Stimulated activated CD4-positive, alpha-beta T cell treated with anti-CD3 and anti-CD28 coated beads, Interleukin-1b, Interleukin-23, amount 100 ng/mL, for 4 hours (primary cell): ENCODE measurements around the gene SCUBE3.

Experiments used
- DNase-seq, 2 donors: peaks; one replicate each; pipeline ENCODE4 v3.0.0-alpha.2; 2020; ENCODE audit warnings: low read depth in 2 of 2

SCUBE3 gene

DNA sequence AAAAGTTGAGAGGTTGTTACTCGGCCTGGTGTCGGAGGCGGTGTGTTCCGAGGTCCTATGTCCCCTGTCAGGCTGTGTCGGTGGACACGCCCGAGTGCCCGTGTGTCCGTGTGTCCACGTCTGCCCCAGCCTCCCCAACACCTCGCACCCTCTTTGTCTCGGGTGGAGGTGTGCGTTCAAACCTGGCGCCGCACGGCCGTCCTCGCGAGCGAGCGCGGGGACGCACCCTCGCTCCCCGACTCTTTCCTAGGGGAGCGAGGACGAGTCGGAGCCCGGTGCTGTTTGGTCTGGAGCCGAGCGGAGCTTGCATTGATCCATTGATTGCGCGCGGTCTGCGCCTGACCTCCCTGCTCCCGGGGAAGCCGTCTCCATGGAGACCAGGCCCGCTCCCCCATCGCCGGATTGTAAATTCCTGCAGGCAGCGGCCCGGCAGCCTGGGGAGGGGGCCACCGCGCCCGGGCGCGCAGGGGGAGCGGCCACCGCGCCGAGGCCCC lies 411 bp upstream of the SCUBE3 start:
- no peak for DNase-seq

DNA sequence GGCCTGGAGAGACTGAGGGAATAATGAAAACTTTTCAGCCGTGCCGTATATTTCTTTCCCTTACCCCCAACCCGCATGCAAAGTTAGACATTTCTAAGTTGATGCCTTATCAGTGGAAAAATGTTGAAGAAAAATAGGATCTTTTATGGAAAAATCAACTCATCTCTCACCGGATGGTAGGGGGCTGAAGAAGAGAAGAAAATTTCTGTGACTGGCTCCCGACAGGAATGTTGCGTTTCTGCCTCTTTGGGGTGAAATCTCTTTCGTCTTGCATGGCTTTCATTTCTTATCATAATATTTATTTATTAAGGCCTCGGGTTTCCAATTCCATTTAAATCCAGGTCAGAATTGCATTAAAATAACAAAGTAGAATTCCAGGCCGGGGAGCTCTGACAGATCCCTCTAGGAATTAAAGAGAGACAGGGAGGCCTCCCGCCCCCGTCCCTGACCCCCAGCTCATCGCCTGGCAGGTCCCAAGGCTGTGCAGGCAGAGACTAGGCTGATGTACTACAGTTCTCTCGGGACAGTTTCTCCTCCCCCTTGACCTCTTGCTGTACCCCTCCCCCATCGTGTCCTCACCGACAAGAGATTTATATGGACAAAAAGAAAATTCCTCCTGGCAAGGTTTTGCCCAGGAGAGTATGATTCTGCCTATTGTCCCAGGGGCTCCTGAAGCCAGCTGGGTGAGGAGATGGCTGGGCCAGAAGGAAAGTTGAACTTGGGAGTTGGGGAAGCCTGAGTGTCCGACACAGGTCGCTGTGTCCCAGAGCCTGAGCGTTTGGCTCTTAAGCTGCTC lies 1.3 kb downstream of the SCUBE3 start:
- DNase-seq, result no peak

DNA sequence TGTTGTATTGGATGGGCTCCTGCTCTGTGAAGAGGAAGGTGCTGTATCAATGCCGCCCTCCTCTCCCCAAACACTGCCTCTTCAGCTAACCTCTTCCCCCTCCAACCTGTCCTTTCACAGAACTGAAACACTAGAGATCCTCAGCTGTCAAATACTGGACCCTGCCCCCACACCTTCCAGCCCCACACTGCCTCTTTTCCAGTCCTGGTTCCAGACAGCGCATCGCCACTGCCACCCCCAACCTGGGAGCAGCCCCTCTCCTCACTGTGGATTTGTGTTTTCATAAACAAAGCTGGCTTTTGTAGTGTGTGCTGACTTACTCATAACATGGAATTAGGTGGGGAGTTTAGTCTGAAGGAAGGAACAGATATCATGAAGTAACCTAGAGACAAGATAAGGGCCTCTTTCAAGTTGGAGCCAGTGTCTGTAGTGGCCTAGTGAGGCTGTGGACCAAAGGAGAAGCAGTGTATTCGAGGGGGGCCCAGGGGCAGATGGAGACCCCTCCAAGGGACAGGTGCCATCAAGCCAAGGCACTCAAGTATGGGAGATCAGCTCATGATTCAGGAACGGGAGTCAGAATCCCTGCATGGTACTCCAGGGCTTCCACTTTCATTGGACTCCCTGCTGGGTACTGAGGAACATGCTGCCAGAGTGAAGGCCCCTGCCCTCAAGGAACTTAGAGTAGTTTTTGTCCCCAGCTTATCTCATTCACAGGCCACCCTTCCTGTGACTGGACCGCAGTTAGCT lies 2.1 kb downstream of the SCUBE3 start:
- no peak for DNase-seq

DNA sequence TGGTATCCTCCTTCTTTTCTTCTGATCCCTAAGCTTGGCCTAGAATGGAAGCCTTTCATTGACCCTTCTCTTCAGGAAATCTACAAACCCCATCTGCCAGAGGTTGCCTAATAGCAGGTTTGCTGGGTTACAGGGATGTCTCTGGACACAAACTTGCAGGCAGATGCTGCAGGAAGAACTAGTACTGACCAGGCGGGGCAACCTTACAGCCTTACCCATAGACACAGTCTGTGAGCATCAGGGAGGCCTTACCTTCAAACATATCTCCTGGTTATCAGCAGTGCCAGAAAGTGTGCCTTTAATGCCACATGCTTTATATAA lies 2.6 kb downstream of the SCUBE3 start:
- no peak for DNase-seq

DNA sequence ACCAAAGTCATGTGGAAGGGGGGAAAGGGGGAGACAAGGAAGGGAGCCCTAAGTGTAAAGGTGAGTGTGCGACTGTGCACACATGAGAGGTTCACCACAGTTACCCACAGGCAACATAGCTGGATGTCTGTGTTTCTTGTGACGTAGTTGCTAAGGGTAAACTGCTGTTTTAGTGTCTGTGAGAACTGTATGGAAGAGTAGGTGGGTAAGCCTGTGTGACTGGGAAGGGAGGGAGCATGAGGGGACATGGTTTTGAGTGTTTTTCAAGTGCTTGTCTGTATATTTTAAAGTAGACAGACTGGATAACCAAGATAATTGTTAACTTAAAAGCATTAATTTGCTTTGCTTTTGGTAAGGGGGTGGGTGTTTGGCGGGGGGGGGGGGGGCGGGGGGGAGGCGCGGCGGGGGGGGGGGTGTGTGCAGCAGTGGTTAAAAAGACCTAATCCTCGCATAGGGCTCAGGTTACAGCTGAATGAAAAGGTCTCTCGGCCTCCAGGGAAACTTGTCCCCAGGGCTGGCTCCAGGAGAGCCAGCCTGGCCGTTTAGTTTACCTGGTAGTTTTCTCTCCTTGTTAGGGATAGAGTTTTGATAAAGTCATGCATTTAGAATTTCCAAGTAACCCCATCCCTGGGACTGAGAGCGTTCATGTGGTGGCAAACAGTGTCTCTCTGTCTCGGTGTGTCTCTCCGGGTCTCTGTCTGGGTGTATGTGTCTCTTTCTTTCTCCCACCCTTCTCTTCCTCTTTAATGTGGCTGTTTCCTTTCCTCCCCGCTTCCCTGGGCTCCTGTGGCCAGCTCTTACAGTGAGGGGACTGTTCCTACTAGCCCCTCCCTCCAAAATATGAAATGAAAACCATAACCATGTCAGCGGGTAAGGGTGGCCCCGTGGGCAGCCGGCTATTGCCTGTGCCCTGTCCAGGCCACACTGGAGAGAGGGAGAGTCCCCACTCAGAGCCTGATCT lies 3.4 kb downstream of the SCUBE3 start:
- DNase-seq, result no peak

DNA sequence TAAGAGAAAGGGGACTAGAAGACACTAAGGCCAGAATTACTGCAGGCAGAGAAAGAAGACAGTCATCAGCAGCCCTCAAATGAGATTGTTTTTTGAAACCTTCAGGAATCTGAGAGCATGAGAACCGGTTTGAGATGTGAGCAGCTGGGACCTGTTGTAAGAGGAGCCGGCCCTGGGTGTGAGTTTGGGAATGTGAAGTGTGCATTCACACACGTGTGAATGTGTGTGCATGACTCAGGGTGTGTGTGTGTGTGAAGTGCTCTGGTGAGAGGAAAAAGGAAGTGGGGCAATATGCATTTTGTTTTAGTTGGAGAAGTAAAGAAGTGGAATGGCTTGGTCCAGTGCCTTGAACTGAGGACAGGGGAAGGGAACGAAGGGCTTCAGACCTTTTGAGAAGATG lies 4.3 kb downstream of the SCUBE3 start:
- DNase-seq, result no peak

DNA sequence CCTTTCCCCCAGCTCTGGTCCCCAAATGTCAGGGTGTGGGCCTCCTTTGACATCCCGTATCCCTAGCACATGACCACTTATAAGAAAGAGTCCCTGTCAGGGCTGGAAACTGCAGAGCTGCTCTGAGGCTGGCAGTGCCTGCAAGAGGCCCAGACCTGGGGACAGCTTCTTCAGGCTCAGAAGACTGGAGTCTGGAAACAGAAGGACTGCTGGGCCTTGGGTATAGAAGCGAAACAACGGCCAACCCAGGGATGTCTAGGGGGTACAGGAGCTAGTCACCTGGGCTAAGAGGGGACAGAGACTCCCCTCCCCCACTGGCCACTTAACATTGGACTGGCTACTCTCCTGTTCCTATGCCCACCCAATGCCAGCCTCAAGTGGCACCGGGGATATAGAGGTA lies 4.7 kb downstream of the SCUBE3 start:
- DNase-seq, result no peak

DNA sequence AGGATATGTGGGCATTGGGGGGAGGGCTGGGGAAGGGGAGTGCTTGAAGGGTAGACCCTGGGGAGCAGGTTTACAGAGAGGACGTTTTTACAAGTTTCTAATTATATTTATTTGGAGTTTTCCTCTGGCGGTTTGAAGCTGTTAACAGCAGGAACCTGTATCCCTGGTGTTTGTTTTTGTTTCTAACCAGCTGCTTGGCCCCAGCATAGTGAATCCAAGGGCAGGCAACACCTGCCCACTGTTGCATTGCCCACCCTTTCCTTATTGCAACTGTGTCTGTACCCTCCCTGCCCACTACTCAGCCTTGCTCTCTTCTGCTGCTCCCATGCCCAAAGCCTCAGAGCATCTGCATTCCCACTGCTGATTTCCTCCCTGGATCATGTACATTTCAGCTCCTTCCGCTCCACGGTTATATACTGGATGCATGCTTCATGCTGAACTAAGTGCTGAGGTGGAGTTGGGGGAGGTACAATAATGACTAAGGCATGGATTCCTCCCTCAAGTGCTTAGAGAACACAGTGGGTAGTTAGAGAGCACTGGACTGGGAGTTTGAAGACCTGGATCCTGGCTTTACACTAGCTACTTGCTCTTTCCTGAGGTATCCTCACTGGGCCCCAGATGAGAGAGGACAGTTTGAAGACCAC lies 6.0 kb downstream of the SCUBE3 start:
- no peak for DNase-seq

DNA sequence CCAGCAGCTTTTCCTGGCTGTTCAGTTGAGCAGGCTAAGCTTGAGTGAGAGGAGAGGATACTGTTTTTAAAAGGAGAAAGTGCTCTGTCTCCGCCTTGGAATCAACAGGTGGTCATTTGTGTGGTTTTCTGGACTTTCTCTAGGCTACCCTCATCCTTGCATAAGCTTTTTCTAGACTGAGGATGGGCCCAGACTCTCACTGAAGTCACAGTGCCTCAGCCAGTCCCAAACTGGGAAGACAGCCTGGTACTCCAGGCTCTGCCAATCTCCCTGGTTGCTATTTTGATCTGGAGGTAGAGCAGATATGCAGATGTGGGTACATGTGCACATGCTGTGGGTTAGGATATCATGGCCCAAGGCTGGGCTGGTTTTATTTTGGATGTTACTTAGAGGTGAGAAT lies 7.0 kb downstream of the SCUBE3 start:
- no peak for DNase-seq

DNA sequence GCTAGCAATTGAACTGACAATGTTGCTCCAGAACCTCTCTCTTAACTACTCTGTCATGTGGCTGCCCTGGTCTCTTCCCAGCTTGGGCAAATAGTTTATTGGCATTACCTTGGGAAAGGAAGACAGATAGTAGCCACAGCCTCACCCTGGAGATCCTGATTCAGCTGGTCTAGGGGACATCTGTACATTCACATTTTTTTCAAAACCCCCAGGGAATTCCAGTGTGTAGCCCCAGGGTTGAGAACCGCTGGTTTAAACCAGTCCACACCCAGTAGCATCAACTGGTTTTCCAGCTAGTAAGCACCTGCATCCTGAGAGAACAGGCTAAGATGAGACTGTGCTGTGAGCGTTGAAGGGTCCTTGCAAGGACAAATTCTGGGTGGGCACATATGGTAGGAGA lies 9.6 kb downstream of the SCUBE3 start:
- DNase-seq, result no peak

DNA sequence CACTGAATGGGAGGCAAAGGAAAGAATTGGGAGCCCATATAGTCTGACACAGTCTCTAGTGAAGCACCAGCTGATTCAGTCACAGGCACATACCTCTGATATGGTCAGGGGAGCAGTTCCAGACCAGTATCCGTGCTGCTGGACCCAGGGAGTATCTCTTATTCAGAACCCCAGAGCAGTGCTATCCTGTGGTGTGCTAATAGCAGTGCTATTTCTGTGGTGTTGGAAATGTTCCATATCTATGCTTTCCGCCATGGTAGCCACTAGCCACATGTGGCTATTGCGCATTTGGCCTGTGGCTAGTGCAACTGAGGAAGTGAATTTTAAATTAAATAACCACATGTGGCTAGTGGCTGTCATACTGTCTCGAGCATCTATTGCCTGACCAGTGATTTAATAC lies 11.0 kb downstream of the SCUBE3 start:
- no peak for DNase-seq

DNA sequence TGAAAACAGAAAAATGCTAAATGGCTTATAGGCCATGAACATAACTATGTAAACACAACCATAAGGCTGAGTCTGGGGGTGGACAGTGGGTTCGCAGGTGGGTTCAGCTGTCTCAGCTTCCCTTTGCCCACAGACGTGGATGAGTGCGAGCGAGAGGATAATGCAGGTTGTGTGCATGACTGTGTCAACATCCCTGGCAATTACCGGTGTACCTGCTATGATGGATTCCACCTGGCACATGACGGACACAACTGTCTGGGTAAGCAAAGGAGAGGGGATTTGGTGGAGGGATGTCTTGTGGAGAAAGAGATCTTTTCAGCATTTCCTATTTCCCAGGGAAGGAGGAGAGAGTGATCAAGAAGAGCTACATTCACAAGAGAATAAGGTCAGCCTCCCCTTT lies 14.7 kb downstream of the SCUBE3 start:
- DNase-seq, result no peak

DNA sequence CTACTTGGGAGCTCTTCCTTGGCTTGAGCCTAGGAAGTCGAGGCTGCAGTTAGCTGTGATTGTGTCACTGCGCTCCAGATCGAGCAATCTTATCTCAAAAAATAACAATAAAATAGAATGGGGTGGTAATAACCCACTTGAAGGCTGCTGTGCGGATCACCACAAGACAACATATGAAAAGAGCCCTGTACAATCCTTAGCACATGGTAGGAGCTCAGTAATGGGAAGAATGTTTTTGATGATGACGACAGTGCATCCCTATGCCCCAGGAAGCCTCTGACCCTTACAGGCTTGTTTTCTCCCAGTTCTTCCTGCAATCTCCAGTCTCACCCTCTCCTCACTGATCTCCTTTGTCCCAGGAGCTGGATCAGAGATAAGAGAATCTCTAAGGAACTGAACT lies 15.5 kb downstream of the SCUBE3 start:
- DNase-seq, result no peak

DNA sequence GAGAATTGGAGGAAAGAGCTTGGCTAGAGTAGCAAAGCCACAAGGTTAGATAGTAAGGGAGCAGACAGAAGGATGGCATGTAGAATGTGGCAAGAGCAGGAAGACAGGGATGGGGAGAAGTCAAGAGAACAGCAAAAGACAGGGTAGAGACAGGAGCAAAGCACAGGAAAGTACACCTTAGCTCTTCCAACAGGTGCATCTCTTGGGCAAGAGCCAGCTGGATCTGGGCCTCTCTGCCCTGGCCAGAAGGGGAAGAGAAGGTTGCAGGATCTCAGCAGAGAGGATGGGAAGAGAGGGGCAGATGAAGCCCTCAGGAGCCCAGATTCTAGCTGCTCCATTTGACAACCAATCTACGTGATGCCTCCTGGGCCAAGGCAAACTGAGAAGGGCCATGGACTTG lies 16.7 kb downstream of the SCUBE3 start:
- no peak for DNase-seq

DNA sequence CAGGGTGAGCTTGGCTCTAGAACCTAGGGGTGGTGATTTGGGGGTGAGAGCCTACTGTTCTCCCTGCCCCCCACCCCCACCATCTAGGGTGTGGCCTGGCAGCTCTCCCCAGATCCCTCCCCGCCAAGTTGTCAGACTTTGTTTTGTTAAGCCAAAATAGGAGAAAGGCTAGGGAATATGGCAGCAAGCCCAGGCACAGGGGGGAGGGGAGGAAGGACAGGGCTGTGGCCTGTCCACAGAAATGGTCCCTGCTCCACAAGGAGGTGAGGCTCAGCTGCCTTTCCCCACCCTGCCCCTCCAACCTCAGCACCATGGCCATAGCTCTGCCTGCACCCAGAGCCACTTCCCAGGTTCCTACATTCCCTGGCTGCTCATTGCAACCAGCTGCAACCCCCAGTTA lies 17.2 kb downstream of the SCUBE3 start:
- no peak for DNase-seq

DNA sequence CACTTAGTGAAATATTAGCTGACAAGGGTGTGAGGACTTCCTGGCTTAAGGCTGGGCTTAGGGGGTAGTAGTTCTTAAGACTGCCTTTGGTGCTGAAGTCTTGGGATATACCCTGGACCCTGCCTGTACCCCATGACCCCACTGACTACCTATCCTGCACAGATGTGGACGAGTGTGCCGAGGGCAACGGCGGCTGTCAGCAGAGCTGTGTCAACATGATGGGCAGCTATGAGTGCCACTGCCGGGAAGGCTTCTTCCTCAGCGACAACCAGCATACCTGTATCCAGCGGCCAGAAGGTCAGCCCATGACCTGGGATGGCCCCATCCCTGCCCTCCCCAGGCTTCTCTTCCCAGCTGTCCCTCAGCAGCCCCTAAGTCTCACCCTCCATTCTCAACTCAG lies 17.8 kb downstream of the SCUBE3 start:
- no peak for DNase-seq

DNA sequence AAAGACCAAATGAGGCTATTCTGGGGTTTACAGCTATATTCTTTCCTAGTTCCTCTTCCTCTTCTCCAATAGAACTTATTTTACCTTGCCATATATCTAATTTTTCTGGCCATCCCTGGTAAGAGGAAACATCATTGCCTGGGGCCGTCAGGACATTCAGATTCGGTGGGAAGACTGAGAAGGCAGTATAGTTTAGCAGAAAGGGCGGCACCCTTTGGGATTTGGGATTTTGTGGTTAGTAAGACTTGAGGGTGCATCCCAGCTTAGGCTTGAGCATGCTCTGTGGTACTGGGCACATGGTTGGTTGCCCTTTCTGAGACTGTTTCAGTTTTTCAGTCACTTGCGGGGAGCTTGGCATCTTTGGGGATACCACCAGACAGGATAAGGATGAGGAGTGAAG lies 21.1 kb downstream of the SCUBE3 start:
- DNase-seq, result no peak

DNA sequence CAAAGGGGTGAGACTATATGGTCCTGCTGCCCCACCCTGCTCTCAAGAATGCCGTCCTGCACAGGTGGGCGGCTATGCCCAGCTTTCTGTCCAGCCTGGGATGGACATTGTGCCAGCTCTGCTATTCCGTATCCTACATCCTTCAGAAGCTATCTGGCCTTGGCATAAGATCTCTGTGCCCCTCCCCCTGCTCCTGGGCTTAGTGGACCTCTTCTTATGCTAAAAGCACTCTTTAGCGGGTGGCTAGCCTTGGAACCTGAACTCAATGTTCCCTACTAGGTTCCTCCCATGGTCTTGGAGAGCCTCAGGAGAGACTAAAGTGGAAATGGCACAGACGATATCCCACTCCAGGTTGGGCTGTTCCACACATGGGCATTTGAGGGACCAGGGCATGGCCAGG lies 22.5 kb downstream of the SCUBE3 start:
- DNase-seq, result no peak

DNA sequence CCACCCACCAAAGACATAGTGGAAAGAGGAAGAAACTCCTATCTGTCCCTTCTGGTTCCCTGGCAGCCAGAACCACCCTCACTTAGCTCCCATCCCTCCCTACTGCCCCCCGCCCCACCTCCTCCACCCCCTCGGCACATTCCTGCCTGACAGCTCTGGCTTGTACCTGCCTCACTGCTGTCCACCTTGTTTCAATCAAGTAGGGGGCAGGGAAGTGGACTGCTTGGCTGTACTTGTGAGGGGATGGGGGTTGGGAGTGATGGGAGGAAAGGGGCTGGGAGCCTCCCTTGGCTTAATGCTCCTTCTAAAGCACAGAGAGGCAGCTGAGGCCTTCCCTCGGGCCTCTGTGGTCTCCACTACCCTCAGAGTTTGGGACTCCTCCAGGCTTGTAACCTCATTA lies 23.7 kb downstream of the SCUBE3 start:
- no peak for DNase-seq

DNA sequence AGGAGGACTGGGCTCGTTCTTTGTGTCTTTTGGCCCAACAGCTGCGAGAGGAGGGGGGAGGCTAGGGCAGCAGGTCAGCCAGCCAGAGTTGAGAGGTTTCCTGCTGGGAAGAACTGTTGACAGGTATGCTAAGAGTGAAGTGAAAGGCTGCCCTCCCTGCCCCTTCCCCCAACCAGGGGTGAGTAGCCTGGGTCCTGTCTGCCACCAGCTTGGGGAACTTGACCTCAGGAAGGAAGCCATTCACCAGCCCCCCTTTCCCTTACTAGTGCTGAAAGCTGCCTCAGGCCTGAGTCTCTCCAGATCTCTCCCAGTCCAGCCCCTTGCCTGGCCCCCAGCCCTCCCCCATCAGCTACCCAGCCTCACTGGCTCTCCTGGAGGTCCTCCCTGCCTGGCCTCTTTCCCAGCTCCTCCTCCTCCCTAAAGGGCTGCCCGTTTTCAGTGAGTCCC lies 25.1 kb downstream of the SCUBE3 start:
- no peak for DNase-seq

DNA sequence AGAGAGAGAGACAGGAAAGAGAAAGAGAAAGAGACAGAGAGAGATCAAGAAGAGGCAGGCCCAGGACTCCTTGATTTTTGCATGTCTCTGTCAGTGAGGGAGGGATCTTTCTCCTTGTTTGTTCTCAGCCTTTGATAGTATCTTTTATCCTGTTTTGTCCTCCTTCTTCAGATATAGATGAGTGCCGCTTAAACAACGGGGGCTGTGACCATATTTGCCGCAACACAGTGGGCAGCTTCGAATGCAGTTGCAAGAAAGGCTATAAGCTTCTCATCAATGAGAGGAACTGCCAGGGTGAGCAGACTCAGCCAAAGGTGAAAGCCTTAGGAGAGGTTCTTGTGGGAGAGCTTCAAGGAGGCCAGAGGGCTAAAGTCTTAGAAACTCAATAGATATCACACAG lies 25.8 kb downstream of the SCUBE3 start:
- DNase-seq, result no peak
